HG03196 (cell line): ENCODE measurements around the gene HDAC1.
A peak's percentile ranks its signal among the peaks of the same experiment; 100 is the strongest.

Source experiments
- ATAC-seq: cut with Tn5 transposase; IDR thresholded peaks from one replicate; pipeline ENCODE4 v1.9.1; 2021; ENCODE audit not compliant: unreplicated experiment

Gene HDAC1

GRCh38 chr1:32321712-32322291, 29.9 kb downstream of the HDAC1 start:
- ATAC-seq: no peak

GRCh38 chr1:32327204-32327603, 35.3 kb downstream of the HDAC1 start:
- no peak for ATAC-seq

- ATAC-seq: no peak
These were observed 38.1 kb downstream of the HDAC1 start for GRCh38 chr1:32329931-32330466.

- no peak for ATAC-seq
These were observed 38.8 kb downstream of the HDAC1 start for GRCh38 chr1:32330558-32331151.

- no peak for ATAC-seq
These were observed 39.7 kb downstream of the HDAC1 start for GRCh38 chr1:32331549-32331948.

GRCh38 chr1:32332290-32333079, 40.6 kb downstream of the HDAC1 start:
- ATAC-seq: no peak

GRCh38 chr1:32333251-32333963, 41.5 kb downstream of the HDAC1 start:
- ATAC-seq: no peak

- ATAC-seq: no peak
These were observed 42.5 kb downstream of the HDAC1 start for GRCh38 chr1:32334274-32334861.

- ATAC-seq: no peak
These were observed 43.1 kb downstream of the HDAC1 start for GRCh38 chr1:32334864-32335534.

- no peak for ATAC-seq
These were observed 43.6 kb downstream of the HDAC1 start for GRCh38 chr1:32335535-32335789.

- peak; percentile 35 for ATAC-seq
These were observed 44.1 kb downstream of the HDAC1 start, which contains the start of gene MARCKSL1 for GRCh38 chr1:32335790-32336590. TSS of gene MARCKSL1 (minus strand) at chr1:32336233. CDS start at chr1:32336033, 200 bp downstream.

- no peak for ATAC-seq
These were observed 44.7 kb downstream of the HDAC1 start for GRCh38 chr1:32336591-32336932.

- ATAC-seq: no peak
These were observed 45.2 kb downstream of the HDAC1 start for GRCh38 chr1:32336963-32337675.

- no peak for ATAC-seq
These were observed 46.2 kb downstream of the HDAC1 start for GRCh38 chr1:32337855-32338636.

- ATAC-seq: no peak
These were observed 46.8 kb downstream of the HDAC1 start for GRCh38 chr1:32338637-32339145.

- no peak for ATAC-seq
These were observed 47.6 kb downstream of the HDAC1 start for GRCh38 chr1:32339363-32339978.

- ATAC-seq: no peak
These were observed 49.4 kb downstream of the HDAC1 start for GRCh38 chr1:32341186-32341757.

- no peak for ATAC-seq
These were observed 50.1 kb downstream of the HDAC1 start for GRCh38 chr1:32341971-32342370.
